Type B pancreatic cell (in vitro differentiated cells): Measurements from ENCODE around the gene GNA14. TPM values are rescaled to one million over a fixed set of nuclear protein-coding genes. Genes with fewer than 3 reads are reported as not detected.

Source experiments
- DNase-seq: peaks from one replicate; pipeline ENCODE4 v3.0.0; 2021; ENCODE audit warnings: mixed read lengths; ENCODE audit not compliant: unreplicated experiment; ENCODE audit errors: extremely low spot score
- H3K27ac Mint-ChIP-seq: 2 replicates; pipeline ENCODE4 v1.8.0; 2021; ENCODE audit warnings: mild to moderate bottlenecking, mixed read lengths
- H3K27me3 Mint-ChIP-seq: 2 replicates; pipeline ENCODE4 v1.8.0; 2021; ENCODE audit warnings: mixed read lengths
- H3K36me3 Mint-ChIP-seq: 2 replicates; pipeline ENCODE4 v1.8.0; 2021; ENCODE audit warnings: mixed read lengths
- H3K4me1 Mint-ChIP-seq: one replicate; pipeline ENCODE4 v1.8.0; 2021; ENCODE audit warnings: mixed read lengths; ENCODE audit not compliant: unreplicated experiment
- H3K4me3 Mint-ChIP-seq: 2 replicates; pipeline ENCODE4 v1.8.0; 2021; ENCODE audit warnings: mild to moderate bottlenecking, mixed read lengths
- H3K9me3 Mint-ChIP-seq: 2 replicates; pipeline ENCODE4 v1.8.0; 2021; ENCODE audit warnings: mixed read lengths
- total RNA-seq: library from RNA; stranded (reverse); gene quantifications from 2 replicates; pipeline ENCODE4 v1.2.1, GENCODE V29; 2021; ENCODE audit warnings: low replicate concordance
- TF ChIP-seq, protein P1 (sequence below): fragments of 200-600 bp; sonication (generic); conservative IDR thresholded peaks from 2 replicates; pipeline ENCODE4 v1.5.0; 2021; ENCODE audit warnings: antibody characterized with exemption, mild to moderate bottlenecking

GNA14 gene
- total RNA-seq, 1 donor from 2014 or later: not detected

DNA sequence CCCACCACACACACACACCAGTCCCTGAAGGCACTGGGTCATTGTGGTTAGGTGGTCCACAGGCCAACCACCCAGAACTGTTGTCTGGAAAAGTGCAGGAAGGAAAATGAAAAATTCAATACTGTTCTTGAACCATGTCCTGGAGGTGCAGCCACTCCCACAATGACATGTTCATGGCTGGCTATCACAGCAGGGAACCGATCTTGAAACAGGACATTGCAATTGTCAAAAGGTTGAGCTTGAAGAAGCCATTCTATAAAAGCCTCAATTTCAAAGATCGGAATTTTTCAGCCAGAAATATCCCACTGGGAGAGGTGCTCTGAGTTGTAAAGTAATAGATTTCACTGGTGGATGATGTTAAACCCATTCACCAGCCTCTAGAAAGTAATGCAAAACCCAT is 218.2 kb downstream of the GNA14 start:
- DNase-seq: no peak
- Mint-ChIP-seq H3K4me1 (peaks cover 5% of the 10 kb centered on the region), H3K27ac (no peak overlapping the region), H3K27me3 (peaks cover 11% of the 10 kb centered on the region), H3K36me3 (no peaks in the 10 kb centered on the region), H3K4me3 (no peak overlapping the region), H3K9me3 (no peaks in the 10 kb centered on the region)
- TF ChIP-seq, protein P1, sequence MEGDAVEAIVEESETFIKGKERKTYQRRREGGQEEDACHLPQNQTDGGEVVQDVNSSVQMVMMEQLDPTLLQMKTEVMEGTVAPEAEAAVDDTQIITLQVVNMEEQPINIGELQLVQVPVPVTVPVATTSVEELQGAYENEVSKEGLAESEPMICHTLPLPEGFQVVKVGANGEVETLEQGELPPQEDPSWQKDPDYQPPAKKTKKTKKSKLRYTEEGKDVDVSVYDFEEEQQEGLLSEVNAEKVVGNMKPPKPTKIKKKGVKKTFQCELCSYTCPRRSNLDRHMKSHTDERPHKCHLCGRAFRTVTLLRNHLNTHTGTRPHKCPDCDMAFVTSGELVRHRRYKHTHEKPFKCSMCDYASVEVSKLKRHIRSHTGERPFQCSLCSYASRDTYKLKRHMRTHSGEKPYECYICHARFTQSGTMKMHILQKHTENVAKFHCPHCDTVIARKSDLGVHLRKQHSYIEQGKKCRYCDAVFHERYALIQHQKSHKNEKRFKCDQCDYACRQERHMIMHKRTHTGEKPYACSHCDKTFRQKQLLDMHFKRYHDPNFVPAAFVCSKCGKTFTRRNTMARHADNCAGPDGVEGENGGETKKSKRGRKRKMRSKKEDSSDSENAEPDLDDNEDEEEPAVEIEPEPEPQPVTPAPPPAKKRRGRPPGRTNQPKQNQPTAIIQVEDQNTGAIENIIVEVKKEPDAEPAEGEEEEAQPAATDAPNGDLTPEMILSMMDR: no peak

DNA sequence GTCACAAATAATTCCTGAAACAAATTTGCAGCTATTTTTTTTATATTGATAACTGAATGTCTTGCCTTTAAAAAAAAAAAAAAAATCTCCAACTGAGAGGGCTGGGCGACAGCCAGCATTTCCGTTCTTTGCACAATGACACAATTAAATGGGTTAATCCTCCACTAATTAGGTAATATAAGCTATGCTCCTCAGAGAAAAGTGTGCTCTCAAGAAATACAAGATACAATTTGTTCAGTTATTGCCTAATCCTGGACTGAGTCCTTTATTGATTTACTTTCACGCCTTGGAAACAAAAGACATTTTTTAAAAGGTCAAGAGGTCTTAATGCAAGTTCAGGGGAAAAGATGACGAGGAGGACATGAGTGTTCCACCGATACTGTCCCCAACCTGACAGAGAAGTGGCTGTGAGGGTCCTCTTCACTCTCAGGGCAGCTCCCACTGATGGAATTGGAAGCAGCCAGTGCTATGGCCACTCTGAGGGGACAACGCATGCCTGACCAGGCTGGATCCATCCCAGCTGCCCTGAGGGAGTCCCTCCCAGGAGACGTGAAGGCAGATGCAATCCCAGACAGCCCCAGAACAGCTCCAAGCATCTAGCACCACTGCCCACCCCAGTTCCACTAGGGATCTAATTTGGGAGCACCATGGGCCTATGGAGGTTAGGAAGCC is 220.7 kb downstream of the GNA14 start:
- H3K27ac Mint-ChIP-seq: no peak overlapping the region
- peaks cover 7% of the 10 kb centered on the region for H3K27me3 Mint-ChIP-seq
- H3K36me3 Mint-ChIP-seq: no peaks in the 10 kb centered on the region
- DNase-seq: no peak
- no peaks in the 10 kb centered on the region for H3K4me1 Mint-ChIP-seq
- TF ChIP-seq, protein P1: no peak
- H3K4me3 Mint-ChIP-seq: no peak overlapping the region
- no peaks in the 10 kb centered on the region for H3K9me3 Mint-ChIP-seq

DNA sequence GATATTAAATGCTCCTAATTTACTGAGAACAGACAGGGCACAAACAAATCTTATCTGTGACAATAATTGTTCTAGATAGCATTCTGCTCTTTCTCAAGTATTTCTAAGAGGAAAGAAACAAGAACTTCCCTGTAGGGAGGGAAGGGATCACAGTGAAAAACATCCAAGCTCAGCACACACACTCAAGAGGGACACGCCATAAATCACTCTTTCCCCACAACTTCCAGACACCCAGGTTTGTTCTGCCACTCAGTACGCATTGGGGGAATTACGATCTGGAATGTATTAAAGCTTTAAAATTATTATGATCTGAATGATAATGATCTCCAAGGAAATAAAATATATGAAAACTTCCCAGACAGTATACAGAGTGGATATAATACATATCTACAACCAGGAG is 221.4 kb downstream of the GNA14 start:
- H3K27ac Mint-ChIP-seq: no peak overlapping the region
- peaks cover 7% of the 10 kb centered on the region for H3K27me3 Mint-ChIP-seq
- H3K4me3 Mint-ChIP-seq: no peak overlapping the region
- TF ChIP-seq, protein P1: no peak
- H3K4me1 Mint-ChIP-seq: no peaks in the 10 kb centered on the region
- no peaks in the 10 kb centered on the region for H3K9me3 Mint-ChIP-seq
- H3K36me3 Mint-ChIP-seq: no peaks in the 10 kb centered on the region
- DNase-seq: no peak

DNA sequence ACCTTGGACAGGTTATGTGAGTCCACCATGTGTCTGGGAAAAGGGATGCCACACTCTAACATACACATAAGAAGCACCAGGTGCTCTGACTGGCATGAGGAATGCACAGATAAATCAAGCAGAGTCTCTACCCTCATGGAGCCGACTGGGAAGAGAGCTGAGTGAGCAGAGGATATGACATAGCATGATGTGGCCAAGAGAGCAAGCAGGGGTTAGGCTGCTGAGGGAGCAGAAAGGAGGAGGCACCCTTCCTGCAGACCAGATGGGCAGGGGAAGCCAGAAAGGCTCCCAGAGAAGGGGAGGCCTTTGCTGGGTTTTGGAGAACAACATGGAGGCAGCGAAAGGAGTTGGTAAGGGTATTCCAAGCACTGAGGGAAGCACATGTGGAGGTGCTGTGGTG is 223.1 kb downstream of the GNA14 start:
- no peak overlapping the region for H3K27ac Mint-ChIP-seq
- no peaks in the 10 kb centered on the region for H3K36me3 Mint-ChIP-seq
- TF ChIP-seq, protein P1: no peak
- H3K4me3 Mint-ChIP-seq: no peak overlapping the region
- no peaks in the 10 kb centered on the region for H3K4me1 Mint-ChIP-seq
- DNase-seq: no peak
- peaks cover 2% of the 10 kb centered on the region for H3K27me3 Mint-ChIP-seq
- no peaks in the 10 kb centered on the region for H3K9me3 Mint-ChIP-seq

DNA sequence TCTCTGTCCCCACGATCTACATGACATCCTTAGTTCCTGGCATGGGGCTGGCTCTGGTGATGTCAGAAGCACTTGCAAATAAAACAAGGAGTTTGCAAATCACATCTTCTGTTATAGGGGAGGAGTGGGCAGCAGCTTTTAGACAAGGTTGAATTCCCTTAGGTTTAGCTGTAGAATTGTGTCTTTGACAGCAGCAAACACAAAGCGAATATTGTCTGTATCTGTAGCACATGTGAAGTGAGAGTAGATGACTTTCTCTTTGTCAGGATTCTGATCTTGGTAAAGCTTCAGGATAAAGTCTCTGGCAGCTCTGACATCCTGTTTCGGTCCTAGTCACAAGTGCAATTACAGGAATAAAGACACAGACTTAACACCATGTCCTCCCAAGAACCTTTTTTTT is 224.3 kb downstream of the GNA14 start:
- Mint-ChIP-seq H3K4me3 (no peak overlapping the region), H3K4me1 (no peaks in the 10 kb centered on the region), H3K9me3 (no peaks in the 10 kb centered on the region), H3K36me3 (no peaks in the 10 kb centered on the region), H3K27me3 (peaks cover under 1% of the 10 kb centered on the region), H3K27ac (no peak overlapping the region)
- DNase-seq: no peak
- TF ChIP-seq, protein P1: no peak
